ENCODE data around the gene ACAD11.

DNA sequence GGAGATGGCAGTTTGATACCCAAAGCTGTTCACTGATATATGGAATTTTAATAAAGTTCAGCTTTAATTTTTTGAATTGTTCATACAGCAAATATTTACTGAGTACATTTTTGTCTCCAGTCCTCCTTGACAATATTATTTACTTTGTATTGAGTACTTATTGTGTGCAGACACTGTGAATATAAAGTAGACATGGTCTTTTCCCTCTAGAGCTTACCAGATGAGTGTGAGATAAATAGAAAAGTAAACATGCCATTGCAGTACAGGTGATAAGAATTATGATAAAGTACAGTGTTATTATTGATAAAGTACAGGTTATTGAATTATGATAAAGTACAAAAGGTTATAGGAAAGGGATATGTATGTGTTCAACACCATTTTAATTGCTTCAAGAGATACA is 2.6 kb upstream of the ACAD11 start:
- TF ChIP-seq, protein P1, sequence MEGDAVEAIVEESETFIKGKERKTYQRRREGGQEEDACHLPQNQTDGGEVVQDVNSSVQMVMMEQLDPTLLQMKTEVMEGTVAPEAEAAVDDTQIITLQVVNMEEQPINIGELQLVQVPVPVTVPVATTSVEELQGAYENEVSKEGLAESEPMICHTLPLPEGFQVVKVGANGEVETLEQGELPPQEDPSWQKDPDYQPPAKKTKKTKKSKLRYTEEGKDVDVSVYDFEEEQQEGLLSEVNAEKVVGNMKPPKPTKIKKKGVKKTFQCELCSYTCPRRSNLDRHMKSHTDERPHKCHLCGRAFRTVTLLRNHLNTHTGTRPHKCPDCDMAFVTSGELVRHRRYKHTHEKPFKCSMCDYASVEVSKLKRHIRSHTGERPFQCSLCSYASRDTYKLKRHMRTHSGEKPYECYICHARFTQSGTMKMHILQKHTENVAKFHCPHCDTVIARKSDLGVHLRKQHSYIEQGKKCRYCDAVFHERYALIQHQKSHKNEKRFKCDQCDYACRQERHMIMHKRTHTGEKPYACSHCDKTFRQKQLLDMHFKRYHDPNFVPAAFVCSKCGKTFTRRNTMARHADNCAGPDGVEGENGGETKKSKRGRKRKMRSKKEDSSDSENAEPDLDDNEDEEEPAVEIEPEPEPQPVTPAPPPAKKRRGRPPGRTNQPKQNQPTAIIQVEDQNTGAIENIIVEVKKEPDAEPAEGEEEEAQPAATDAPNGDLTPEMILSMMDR (IDR thresholded peaks at IDR 0.05) = no peak
- TF ChIP-seq POLR2AphosphoS5 (IDR thresholded peaks at IDR 0.05; ENCODE audit: insufficient read depth in 1 of 2, low read depth in 1 of 2) (no peak), POLR2A (IDR thresholded peaks at IDR 0.05) (no peak)
